HG03457 (cell line): ENCODE data around the gene TINCR.

Experiments
- ATAC-seq: cut with Tn5 transposase; IDR thresholded peaks from one replicate; pipeline ENCODE4 v1.9.1; 2021; ENCODE audit warnings: moderate number of reproducible peaks; ENCODE audit not compliant: unreplicated experiment

TINCR gene

DNA sequence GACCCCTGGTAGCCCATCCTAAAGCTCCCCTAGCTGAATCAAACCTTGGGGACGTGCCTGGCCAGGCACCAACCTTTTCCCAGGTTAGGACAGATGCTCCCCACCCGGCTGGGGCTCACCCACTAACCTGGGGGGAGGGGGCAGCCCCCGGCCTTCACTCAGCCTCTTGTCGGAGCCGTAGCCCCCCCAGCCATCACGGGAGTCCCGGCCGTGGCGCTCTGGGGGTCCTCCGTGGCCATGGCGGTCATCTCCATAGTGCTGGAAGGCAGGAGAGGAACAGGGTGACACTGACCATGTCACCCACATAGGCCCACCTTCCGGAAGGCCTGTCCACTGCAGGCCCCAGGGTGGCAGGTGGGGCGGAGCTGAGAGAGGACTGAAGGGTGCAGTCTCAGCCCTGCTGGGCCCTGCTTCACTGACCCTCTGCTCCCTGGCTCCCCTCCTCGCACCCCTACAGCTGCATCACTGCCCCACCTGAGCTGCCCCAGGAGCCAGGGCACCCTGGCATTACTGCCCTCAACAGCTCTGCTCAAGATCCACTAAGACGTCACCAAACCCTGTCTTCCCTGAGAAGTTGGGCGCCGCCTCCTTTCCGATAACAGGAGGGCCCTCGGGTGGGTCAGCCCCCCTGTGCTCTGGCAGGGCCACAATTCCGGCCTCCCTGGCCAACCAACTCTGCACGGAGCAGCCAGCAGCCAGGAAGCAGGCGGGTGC, 22.6 kb upstream of the TINCR start:
- no peak for ATAC-seq

DNA sequence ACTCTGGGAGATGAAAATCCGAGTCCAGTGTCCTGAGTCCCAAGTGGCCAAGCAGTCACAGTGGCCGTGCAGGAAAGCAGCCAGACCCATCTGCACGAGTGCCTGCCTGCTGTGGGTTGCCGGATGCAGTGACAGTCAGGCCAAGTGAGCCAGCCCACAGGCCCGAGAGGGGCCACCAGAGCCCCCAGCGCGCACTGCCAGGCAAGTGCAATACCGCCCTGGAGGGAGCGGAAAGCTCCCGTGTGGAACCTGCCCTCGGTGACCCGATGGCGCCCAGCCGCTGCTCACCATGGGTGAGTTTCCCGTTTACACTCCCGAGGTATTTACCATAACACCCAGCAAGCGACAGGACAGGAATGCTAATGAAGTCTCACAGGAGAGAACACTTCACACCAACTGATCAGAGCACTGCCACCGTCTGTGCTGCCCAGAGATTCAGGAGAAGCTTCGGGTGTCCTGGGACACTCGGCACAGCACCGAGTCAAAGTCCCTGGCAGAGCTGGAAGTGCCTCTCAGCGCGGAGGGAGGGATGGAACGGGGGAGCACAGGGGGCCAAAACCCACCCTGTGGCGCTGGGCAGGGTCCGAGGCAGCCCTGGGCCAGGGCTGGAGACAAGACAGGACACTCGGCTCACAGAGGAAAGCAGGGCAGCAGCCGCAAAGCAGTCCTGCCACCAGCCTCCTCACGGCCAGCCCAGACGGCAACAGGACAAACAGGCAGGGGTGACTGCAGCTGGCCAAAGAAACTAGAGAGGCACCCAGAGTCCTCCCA, 21.3 kb upstream of the TINCR start:
- no peak for ATAC-seq

DNA sequence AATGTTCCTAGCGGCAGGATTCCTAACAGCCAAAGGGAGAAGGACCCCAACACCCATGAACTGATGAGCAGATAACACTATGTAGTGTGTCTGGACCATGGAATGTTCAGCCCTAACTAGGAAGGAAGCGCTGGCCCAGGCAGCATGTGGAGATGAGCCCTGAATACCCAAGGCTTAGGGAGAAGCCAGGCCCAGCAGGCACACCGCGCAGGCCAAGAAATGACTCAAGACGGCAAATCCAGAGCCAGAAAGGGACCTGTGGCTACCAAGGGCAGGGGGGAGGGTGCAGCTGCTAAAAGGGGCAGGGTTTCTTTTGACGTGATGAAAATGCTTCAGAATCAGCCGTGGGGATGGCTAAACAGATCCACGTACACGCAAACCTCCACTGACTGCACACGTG, 20.7 kb upstream of the TINCR start:
- no peak for ATAC-seq

DNA sequence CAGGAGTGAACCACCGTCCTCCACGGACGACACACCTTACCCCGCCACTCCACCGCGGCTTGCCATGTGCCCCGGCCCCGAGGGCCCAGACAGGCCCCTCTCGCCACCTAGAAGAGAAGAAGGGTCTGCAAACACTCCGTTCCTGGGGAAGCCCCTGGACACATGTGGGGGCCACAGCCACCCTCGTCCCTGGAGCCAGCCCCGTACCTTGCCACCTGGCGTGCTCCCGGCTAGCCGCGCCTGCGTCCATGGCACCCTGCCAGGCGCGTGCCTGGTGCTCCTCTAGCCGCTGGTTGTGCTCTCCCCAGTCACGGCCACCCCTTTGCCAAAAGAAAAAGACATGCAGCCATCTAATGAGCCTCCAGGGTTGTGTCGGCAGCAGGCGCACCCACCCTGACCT, 19.9 kb upstream of the TINCR start:
- ATAC-seq, result no peak

DNA sequence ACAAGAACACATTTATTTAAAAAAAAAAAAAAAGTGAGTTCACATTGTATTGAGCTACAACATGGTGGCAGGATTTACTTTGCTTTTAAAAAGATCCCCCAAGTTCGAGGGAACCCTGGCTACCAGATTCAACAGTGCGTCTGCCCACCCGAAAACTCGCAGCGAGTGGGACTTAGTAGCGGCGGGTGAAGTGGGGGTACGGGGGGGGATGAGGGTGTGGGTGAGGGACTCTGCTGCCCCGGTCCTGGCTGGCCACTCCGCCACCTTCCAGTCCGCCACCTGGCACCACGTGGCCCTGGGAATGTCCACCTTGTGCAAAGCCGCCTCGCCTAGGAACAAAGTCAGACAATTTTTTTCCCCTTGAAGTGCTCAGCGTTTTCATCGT, 19.3 kb upstream of the TINCR start:
- no peak for ATAC-seq

DNA sequence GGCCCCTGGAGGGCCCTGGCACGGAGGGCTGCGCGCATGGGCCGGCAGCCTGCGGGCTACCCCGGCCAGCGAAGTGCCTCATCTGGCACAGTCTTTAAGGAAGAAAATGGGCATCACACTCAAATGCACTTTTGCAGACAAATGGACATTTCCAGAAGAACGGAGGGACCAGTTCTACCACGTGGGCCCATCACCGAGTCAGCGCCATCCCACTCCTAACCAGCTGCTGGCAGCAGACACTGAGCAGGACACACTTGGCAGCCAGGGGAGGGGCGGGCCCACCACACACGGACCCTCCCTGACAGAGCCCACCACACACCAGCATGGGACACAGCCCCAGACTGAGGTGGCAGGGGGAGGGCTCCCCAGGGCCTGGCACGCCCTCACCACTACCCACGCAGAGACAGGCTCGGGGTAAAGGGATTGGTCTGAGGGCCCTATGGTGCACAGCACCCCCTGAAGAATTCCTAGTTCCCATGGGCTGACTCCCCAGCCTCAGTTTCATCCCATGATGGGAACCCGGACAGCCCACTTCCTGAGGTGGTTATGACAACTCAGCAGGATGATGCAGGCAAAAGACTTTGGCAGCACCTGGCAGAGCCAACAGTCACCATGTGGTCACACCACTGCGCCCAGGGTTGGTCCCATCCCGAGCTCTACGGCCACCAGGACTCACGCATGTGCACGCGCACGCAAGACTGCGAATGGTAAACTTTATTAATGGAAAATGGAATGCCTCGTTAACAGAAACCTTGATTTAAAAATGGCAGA, 18.7 kb upstream of the TINCR start:
- ATAC-seq, result no peak

DNA sequence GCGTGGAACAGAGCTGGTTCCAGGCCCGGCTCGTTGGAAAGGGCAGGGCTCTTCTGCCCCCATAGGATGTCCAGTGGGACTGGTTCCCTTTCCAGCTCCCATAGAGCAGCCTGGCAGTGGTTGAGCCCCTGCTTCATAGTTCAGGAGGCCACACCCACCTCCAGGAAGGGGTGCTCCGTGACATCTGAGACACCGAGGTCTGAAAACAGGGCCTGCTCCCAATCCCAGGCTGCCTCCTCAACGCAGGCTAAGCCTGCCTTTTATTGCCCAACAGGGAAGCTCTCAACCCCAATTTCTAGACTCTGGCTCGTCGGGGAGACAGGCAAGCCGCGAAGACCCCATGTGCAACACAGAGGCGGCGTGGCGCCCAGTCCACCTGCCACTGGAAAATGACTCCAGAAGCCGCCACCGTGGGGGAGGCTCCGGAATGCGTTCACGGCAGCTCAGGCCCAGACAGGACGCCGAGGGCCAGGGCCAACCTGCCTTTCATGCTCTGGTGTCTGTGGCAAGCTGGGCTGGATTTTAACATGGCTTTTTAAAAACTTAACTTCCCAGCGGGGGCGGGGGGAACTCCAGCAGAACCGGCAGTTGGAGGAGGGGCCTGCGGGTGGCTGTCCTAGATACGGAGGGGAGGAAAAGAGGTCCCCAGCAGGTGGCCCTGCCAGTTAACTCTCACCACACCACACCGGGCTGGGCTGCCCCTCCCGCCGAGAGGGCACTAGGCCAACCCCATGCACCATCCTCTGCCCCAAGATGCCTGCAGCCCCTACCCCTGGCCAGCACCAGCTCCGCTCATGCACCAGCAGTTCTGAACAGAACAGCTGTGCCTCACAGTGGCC, 17.9 kb upstream of the TINCR start:
- ATAC-seq, result no peak

DNA sequence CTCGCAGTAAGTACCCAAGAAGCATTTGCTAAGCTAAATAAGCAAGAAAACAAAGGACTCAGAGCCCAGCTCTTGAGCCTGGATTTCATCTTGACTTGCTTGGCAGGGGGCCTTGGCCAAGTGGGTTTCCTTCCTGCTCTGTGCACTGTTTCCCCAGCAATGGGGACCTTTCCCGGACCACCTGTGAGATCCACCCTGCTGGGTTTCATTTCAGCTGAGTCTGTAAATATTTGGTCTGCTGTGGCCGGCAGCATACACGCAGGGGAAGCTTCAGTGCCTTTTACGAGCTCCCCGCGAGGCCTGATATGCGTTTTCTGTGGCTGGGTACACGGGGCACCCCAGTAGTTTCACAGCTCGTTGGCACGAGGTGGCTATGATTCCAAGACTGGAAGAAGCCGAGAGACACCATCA, 12.4 kb upstream of the TINCR start:
- ATAC-seq, result no peak

DNA sequence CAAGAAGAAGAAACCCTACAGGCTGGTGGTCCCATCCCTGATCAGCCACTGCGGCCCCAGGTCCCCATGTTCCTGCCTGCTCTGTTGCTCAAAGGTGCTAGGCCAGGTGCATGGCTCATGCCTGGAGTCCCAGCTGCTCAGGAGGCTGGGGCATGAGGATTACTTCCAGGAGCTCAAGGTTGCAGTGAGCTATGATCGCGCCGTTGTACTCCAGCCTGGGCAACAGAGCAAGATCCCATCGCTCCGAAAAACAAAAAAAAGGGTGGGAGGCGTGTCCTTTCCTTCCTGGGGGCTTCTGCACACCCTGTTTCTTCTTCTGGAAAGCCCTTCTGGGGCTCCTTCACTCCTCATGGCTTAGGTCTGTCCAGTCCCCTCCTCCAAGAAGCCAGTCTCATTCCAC, 11.9 kb upstream of the TINCR start:
- ATAC-seq, result no peak

DNA sequence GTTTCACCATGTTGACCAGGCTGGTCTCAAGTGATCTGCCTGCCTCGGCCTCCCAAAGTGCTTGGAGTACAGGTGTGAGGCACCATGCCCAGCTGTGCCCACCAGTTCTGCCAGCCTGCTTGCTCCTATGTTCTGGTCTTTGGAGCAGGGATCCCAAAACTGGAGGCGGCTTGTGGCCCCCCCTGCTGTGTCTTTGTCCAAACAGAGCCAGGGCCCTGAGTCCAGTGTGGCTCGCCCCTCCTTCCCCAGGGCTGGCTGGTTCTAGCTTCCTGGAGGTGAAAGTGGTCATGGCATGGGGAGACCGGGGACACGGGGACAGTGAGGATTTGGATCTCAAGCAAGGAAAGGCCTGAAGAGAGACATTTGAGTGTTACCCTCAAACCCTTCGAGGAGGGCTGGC, 11.5 kb upstream of the TINCR start:
- ATAC-seq, result no peak

DNA sequence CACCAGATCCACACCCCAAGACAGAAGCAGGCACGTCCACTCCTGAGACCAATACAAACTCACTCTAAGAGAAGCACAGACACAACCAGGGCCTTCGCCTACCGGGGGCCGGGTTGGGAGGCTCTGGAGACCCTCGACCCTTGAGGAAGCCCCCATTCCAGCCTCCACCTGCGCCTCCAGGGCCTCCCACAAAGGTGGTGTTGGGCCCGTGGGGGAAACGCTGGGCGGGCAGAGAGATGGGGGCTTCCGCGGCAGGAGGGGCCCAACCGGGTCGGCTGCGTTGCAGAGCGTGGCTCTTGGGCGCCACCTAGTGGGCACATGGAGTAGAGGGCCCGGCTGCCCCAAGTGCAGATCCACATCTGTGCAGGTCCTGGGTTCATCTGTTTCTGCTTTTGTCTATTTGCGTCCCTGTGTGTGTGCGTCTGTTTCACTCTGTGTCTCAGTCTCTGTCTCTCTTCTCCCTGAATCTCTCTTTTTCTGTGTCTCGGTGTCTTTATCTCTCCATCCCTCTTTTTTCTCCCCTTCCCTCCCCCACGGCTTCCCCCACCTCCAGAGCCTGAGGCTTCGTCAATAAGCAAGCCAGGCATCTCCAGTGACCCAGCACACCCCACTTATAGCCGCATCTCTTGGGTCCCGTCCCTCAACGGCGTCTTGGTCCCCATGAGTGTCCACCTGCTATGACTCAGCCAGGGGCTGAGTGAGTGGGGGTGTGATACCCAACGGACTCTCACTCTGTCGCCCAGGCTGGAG, 10.5 kb upstream of the TINCR start:
- ATAC-seq, result no peak

DNA sequence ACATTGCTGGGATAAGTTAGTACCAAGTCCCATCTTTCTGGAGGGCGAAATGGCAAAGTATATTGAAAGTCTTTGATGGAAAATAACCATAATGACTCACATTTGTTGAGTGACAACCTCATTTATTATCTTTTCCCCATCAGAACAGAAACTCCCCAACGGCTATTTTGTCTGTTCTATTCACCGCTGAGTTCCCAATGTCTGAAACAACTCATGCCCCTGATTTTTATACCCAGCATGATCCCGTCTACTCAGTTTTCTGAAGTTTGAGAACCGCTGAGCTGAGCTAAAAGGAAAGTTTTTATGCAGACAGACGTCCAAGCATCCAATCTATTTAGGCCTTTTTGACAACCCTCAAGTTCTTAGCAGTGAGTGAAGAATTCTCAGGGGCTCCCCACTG, 7.8 kb upstream of the TINCR start:
- no peak for ATAC-seq

DNA sequence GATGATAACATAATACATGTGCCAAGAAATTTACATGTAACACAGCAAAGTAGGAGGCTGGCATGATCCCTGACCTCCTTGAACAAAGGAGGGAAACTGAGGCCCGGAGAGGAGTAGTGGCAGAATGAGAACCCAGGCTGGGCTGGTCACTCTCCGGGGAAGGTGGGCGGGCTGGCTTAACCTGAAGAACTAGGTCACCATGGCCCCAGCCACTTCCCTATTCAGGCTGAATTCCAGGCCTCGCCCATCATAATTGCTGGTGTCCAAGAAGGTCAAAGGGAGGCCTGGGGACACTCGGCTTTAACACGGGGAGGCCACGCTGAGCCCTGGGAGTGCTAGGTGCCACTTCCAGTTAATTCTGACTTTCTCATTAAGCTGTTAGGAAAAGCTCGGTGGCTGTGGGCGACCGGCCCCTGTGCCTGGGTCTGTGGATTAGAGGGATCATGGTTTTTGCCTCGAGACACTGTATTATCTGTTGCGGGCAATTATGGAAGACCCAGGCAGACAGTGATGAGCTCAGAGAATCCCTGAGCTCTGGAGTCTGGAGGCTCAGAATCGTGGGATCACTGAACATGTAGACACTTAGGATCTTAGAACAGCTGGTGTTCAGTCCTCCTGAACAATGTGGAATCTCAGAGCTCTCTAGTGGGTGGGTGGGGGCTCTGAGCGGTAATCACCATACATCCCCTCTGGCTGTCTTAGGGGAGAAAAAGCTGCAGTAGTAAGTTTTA, 5.0 kb upstream of the TINCR start:
- ATAC-seq, result no peak

DNA sequence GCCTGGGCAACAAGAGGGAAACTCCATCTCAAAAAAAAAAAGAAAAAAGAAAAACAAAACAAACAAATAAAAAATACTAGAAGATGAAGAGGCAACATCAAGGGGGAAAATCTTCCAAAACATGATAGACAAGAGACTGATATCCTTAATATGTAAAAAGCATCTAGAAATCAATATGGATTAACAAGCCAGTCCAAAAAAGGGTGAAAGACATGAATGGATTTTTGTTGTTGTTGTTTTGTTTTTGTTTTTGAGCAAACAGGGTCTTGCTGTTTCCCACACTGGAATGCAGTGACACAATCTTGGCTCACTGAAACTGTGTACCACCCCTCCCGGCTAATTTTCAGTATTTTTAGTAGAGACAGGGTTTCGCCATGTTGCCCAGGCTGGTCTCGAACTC, 4.0 kb upstream of the TINCR start:
- no peak for ATAC-seq

DNA sequence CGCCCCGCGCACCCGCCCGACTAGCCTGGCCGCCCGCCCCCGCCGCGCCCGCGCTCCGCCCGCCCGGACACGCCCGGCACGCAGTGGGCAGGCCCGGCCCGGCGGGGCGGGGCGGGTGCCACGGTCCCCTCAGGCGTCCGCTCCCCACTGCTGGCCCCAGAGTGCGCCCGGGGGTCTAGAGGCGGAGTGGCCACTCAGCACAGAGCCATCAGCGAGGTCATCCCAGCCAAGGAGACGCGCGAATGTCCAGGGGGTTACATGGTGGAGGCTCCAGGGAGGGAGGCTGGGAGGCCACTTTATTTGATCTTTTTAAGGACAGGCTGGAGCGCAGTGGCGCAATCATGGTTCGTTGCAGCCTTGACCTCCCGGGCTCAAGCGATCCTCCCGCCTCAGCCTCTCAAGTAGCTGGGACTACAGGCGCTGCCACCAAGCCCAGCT, 236 bp upstream of the TINCR start:
- ATAC-seq, result no peak

DNA sequence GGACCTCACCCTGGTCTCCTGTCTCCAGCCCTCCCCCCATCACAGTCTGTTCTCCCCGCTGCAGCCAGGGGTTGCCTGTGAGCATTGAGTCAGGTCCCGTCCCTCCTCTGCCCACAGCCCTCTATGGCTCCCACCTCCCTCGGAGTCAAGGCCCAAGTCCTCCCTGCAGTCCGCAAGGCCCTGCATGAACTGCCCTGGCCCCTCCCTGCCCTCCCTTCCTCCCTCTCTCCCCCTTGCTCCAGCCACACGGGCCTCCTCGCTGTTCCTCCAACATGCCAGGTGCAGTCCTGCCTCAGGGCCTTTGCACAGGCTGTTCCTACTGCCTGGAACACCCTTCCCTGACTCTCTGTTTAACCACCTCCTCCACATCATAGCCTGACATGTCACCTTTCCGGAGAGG, 2.8 kb downstream of the TINCR start:
- ATAC-seq, result no peak

DNA sequence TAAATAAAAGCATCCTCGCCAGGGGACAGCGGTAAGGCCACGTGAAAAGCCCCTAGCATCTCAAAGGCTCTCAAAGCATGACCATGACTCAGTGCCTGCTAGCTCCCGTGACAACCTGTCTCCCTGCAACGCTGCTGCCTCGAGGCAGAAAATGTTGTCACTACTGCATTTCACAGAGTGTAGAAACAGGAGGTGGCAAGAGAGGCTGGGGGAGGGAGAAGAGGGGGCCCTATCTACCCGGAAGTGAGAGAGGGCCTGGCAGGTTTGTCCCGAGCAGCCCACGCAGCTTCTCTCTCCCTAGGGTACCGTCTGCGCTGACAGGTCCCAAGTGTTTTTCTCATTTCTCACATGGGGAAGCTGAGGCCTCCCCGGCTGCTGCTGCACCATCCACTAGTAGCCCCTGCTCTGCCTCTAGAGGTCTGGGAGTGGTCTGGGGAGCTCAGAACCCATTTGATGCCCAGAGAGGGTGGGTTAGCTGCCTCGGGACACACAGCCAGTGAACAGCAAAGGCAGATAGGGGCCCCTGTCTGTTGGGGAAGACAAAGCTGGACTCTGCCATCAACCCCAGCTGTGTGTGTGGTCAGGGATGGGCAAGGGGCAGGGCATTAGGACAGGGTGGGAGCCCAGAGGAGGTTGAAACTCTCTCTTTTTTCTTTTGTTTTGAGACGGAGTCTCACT, 3.7 kb downstream of the TINCR start:
- ATAC-seq, result no peak

DNA sequence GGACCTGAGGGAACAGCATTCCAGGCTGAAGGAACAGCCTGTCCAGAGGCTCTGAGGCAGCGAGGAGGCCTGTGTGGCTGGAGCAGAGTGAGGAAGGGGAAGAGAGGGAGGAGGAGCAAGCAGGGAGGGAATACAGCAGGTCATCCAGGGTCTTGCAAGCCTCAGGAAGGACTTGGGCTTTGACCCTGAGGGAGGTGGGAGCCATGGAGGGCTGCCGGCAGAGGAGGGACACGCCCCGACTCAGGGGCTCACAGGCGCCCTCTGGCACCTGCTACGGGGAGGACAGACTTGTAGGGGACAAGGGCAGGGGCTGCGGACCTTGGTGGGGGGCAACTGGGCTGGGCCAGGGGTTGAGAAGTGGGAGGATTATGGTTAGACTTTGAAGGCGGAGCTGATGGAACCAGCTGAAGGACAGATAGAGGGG, 4.7 kb downstream of the TINCR start:
- no peak for ATAC-seq

DNA sequence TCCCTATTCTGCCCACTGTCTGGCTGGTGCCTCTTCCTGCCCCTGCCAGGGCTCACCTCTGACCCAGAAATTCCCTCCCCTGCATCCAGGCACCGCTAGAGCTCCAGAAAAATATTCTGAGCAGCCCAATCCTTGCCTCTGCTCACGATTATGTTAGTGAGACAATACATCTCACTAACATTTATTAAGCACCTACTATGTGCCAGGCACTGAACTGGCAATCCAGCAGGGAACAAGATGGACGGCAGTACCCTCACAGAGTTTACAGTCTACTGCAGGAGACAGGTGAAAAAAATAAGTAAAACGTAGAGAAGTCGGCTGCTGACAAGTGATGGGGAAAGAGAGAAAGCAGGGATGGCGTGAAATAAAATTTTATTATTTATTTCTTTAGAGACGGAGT, 5.5 kb downstream of the TINCR start:
- ATAC-seq, result no peak
